AG10803 (cell line): Measurements from ENCODE around the gene PTPRG.
A peak's percentile ranks its signal among the peaks of the same experiment; 100 is the strongest.

ENCODE experiments used
- DNase-seq: peaks from one replicate; pipeline ENCODE4 v3.0.0; 2010; ENCODE audit warnings: low read depth
- H3K4me3 ChIP-seq: 2 replicates; pipeline ENCODE4 v1.5.1; 2011; ENCODE audit warnings: mild to moderate bottlenecking, low read length, control low read depth
- TF ChIP-seq, protein P1 (sequence below): conservative IDR thresholded peaks from 2 replicates; pipeline ENCODE4 v1.5.1; 2011; ENCODE audit warnings: mild to moderate bottlenecking, low read length, control low read depth, inconsistent platforms

The PTPRG gene

DNA sequence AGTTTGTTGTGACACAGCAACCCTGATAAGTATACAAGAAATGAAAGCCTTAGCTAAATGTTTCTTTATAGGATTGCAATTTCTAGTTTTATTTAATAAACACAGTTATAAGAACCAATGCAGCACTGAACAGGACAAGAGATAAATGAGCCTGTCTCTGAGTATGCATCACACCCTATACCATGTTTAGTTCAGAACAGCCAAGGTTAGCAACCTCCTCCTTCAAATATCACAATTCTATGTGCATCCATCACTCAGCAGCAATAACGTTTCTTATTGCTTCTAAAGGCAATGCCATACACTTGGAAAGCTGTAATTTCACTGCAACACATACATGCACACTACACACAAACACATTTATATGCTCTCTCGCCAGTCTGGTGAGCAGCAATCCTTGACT lies 280.6 kb downstream of the PTPRG start:
- no peak for DNase-seq
- TF ChIP-seq, protein P1, sequence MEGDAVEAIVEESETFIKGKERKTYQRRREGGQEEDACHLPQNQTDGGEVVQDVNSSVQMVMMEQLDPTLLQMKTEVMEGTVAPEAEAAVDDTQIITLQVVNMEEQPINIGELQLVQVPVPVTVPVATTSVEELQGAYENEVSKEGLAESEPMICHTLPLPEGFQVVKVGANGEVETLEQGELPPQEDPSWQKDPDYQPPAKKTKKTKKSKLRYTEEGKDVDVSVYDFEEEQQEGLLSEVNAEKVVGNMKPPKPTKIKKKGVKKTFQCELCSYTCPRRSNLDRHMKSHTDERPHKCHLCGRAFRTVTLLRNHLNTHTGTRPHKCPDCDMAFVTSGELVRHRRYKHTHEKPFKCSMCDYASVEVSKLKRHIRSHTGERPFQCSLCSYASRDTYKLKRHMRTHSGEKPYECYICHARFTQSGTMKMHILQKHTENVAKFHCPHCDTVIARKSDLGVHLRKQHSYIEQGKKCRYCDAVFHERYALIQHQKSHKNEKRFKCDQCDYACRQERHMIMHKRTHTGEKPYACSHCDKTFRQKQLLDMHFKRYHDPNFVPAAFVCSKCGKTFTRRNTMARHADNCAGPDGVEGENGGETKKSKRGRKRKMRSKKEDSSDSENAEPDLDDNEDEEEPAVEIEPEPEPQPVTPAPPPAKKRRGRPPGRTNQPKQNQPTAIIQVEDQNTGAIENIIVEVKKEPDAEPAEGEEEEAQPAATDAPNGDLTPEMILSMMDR, result no peak
- no peak overlapping the region for H3K4me3 ChIP-seq

DNA sequence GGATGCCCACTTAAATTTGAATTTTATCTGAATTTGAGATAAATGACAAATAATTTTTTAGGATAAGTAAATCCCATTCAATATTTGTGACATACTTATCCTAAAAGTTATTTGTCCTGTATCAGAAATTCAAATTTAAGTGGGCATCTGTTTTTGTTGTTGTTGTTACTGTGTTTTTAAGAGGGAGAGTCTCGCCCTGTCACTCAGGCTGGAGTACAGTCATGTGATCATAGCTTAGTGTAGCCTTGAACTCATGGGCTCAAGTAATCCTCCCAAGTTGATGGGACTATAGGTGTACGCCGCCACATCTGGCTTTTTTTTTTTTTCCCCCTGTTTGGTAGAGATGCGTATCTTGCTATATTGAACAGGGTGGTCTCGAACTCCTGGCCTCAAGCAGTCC lies 283.0 kb downstream of the PTPRG start:
- TF ChIP-seq, protein P1, result no peak
- DNase-seq, result no peak
- H3K4me3 ChIP-seq, result no peak overlapping the region

DNA sequence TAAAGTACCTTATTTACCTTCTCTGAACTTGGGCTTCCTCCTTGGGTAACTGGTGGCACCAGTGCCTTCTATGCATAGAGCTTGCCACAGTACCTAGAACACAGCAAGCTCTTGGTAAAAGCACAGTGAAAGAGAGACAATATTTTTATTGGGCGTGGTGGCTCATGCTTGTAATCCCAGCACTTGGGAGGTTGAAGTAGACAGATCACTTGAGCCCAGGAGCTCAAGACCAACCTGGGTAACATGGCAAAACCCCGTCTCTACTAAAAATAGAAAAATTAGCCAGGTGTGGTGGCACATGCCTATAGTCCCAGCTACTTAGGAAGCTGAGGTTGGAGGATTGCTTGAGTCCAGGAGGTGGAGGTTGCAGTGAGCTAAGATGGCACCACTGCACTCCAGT lies 285.1 kb downstream of the PTPRG start:
- no peak for DNase-seq
- TF ChIP-seq, protein P1, result no peak
- no peak overlapping the region for H3K4me3 ChIP-seq

DNA sequence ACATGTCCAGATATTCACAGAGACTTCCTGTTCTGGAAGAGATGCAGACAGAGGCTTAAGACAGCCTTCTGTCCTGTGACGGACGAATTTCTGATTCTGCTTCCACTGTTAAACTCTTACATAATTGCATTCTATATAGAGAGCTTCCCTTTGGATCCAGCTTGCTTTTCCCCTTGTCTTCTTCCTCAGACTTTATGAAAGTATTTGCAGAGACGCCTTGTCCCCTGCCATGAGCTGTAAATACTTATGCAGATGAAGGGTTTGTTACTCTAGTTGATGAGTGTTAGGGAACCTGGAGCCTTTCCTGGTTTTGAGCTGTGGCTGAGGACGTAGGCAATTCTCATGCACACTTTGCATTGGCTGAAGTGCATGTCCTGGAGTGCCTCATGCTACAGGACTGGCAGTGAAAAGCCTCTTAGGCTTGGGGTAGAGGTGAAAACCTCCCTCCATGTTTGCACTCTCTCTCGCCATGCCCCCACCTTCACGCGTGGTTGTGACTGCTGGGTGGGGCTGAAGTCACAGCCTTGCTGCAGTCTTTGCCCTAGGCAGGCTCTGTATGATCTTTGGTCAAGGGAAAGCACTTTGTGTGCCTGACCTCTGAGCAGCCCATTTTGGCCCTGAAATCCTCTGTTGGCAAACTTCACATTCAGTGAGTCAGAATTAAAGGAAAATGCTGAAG lies 286.6 kb downstream of the PTPRG start:
- peak; percentile 23 for DNase-seq
- TF ChIP-seq, protein P1, result no peak
- no peak overlapping the region for H3K4me3 ChIP-seq

DNA sequence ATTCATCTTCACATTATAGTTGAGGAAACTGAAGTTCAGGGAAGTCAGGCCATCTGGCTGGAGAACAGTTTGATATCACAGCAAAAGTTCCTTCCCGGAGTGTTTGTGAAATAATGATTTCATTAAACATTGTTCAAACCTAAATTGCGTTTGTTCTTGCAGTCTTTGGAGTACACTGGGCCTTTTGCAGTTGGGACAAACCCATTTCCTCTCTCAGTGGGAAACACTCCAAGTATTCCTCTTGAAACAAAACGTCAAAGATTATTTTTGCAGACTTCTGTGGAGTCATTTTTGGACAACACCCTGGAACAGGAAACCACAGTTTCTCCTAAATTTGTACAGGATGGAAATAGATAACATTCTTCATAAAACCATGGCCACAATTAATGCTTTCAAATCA lies 287.5 kb downstream of the PTPRG start:
- H3K4me3 ChIP-seq, result no peak overlapping the region
- peak; percentile 94 for DNase-seq
- TF ChIP-seq, protein P1, result no peak

DNA sequence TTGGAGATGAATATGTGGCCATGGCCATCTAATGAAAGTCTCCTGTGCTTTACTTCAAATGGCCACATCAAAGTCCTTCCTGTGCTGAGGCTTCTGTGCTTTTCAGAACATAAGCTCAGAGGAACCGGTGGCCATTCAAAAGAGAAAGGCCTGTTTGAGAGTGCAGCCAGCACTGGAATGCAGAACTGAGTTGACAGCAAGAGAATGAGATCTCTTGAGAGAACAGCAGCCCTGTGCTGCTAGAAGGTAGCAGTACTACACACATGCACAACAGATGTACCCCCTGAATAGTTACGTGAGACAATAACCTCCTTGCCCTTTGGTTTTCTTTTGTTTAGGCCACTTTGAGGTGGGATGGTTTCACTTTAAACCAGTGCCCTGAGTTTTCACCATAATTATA lies 292.5 kb downstream of the PTPRG start:
- TF ChIP-seq, protein P1, result no peak
- DNase-seq, result peak; percentile 46
- H3K4me3 ChIP-seq, result no peak overlapping the region

DNA sequence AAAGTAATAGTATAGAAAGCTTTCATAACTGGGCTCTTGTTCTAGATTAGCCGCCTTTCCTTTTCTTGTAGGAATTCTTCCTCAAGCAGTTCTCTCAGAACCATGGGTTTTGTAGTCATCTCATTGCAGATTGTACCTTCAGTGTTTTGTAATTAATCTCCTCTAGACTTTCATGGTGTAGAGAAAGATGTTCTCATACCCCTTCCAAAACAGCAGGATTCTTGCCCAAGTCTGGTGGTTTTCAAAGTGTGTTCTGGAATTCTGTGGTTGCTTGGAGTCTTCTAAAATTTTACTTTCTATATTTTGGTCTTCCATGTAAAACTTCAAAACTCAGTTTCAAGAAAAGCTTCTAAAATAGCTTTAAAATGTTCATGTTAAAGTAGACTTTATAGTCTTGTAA lies 293.8 kb downstream of the PTPRG start:
- DNase-seq, result peak; percentile 63
- TF ChIP-seq, protein P1, result no peak
- no peak overlapping the region for H3K4me3 ChIP-seq
